NCI-H1436 treated with DMSO at 0.1 percent for 48 hours (cell line): ENCODE data around the gene TSR3.

ENCODE experiments used
- DNase-seq: peaks from one replicate; lab custom pipeline; 2025; lab: John Stamatoyannopoulos, UW

The TSR3 gene

GRCh38 chr16:1308036-1308976, 43.4 kb downstream of the TSR3 start:
- no peak for DNase-seq

- no peak for DNase-seq
Measured at GRCh38 chr16:1306334-1306733, 45.3 kb downstream of the TSR3 start.

- no peak for DNase-seq
Measured at GRCh38 chr16:1305823-1306222, 45.9 kb downstream of the TSR3 start.

GRCh38 chr16:1301562-1301961, 50.1 kb downstream of the TSR3 start:
- no peak for DNase-seq

GRCh38 chr16:1300664-1301476, 50.8 kb downstream of the TSR3 start:
- DNase-seq, result no peak

GRCh38 chr16:1299868-1300203, 51.8 kb downstream of the TSR3 start:
- DNase-seq, result no peak
